Measurements from ENCODE around the gene FOXF1. TPM values are rescaled to one million over a fixed set of nuclear protein-coding genes. Genes with fewer than 3 reads are reported as not detected.

FOXF1 gene
- total RNA-seq, 1 experiment from 2014 or later, result not detected

- Histone ChIP-seq H3K27ac (ENCODE audit: low read length) (no peak overlapping the region), H2AFZ (ENCODE audit: low read length) (no peak overlapping the region), H4K20me1 (ENCODE audit: low read length) (no peaks in the 10 kb centered on the region), H3K27me3 (ENCODE audit: low read length) (0 out of 2 replicates have a peak, but pooled peaks cover 12% of the 10 kb centered on the region), H3K36me3 (ENCODE audit: low read depth, low read length) (no peaks in the 10 kb centered on the region), H3K4me3 (ENCODE audit: low read length) (no peak overlapping the region), H3K9me3 (ENCODE audit: low read length) (no peaks in the 10 kb centered on the region), H3K4me1 (ENCODE audit: insufficient read depth, low read length) (0 out of 2 replicates have a peak, but pooled peaks cover 6% of the 10 kb centered on the region), H3K4me2 (ENCODE audit: low read length) (no peak overlapping the region), H3F3A (ENCODE audit: low read length, unreplicated experiment) (no peaks in the 10 kb centered on the region), H3K79me2 (ENCODE audit: low read length) (no peaks in the 10 kb centered on the region), H3K9me2 (replicated peaks; ENCODE audit: low read length) (no peaks in the 10 kb centered on the region), H3K9ac (ENCODE audit: low read length) (no peak overlapping the region)
- DNase-seq, result no peak
- intact Hi-C loops (cut with micrococcal nuclease), result no loop called here
- no peak for TF ChIP-seq EZH2 (IDR thresholded peaks at IDR 0.05; ENCODE audit: low read length, unreplicated experiment)
- no peak for TF ChIP-seq CTCF (conservative IDR thresholded peaks at IDR 0.05; ENCODE audit: low read depth, low read length)
- no peak for TF ChIP-seq EZH2phosphoT487 (IDR thresholded peaks at IDR 0.05; ENCODE audit: borderline replicate concordance, low read length)
- POLR2A ChIA-PET (ENCODE audit: unreplicated experiment), result no interaction called here
- no TSS peak for BruUV-seq (replicated peaks)
- no peak for ATAC-seq
- CTCF ChIA-PET, result interaction anchor here (0.6 kb wide), 1 partner anchor 538 kb away, joined by 3 read pairs; no protein-coding TSS in a partner anchor
Observed at GRCh38 chr16:86523166-86523740, 12.9 kb downstream of the FOXF1 start.

- ATAC-seq, result no peak
- Histone ChIP-seq H3K4me2 (ENCODE audit: low read length) (no peak overlapping the region), H3K4me1 (ENCODE audit: insufficient read depth, low read length) (0 out of 2 replicates have a peak, but pooled peaks cover 6% of the 10 kb centered on the region), H4K20me1 (ENCODE audit: low read length) (no peaks in the 10 kb centered on the region), H3K36me3 (ENCODE audit: low read depth, low read length) (no peaks in the 10 kb centered on the region), H2AFZ (ENCODE audit: low read length) (no peak overlapping the region), H3K27me3 (ENCODE audit: low read length) (0 out of 2 replicates have a peak, but pooled peaks cover 12% of the 10 kb centered on the region), H3F3A (ENCODE audit: low read length, unreplicated experiment) (no peaks in the 10 kb centered on the region), H3K9me3 (ENCODE audit: low read length) (no peaks in the 10 kb centered on the region), H3K9ac (ENCODE audit: low read length) (no peak overlapping the region), H3K4me3 (ENCODE audit: low read length) (no peak overlapping the region), H3K9me2 (replicated peaks; ENCODE audit: low read length) (no peaks in the 10 kb centered on the region), H3K27ac (ENCODE audit: low read length) (no peak overlapping the region), H3K79me2 (ENCODE audit: low read length) (no peaks in the 10 kb centered on the region)
- intact Hi-C loops (cut with micrococcal nuclease), result no loop called here
- BruUV-seq (replicated peaks), result no TSS peak
- CTCF ChIA-PET, result no interaction called here
- no peak for TF ChIP-seq CTCF (conservative IDR thresholded peaks at IDR 0.05; ENCODE audit: low read depth, low read length)
- no peak for TF ChIP-seq EZH2phosphoT487 (IDR thresholded peaks at IDR 0.05; ENCODE audit: borderline replicate concordance, low read length)
- TF ChIP-seq EZH2 (IDR thresholded peaks at IDR 0.05; ENCODE audit: low read length, unreplicated experiment), result no peak
- DNase-seq, result no peak
- POLR2A ChIA-PET (ENCODE audit: unreplicated experiment), result no interaction called here
Observed at GRCh38 chr16:86524029-86524428, 13.7 kb downstream of the FOXF1 start.

- no peak for DNase-seq
- Histone ChIP-seq H3F3A (ENCODE audit: low read length, unreplicated experiment) (no peaks in the 10 kb centered on the region), H3K27ac (ENCODE audit: low read length) (no peak overlapping the region), H4K20me1 (ENCODE audit: low read length) (no peaks in the 10 kb centered on the region), H3K9me2 (replicated peaks; ENCODE audit: low read length) (no peaks in the 10 kb centered on the region), H3K27me3 (ENCODE audit: low read length) (0 out of 2 replicates have a peak, but pooled peaks cover 11% of the 10 kb centered on the region), H3K79me2 (ENCODE audit: low read length) (no peaks in the 10 kb centered on the region), H3K4me2 (ENCODE audit: low read length) (no peak overlapping the region), H3K4me1 (ENCODE audit: insufficient read depth, low read length) (no peaks in the 10 kb centered on the region), H2AFZ (ENCODE audit: low read length) (no peak overlapping the region), H3K4me3 (ENCODE audit: low read length) (no peak overlapping the region), H3K9me3 (ENCODE audit: low read length) (no peaks in the 10 kb centered on the region), H3K36me3 (ENCODE audit: low read depth, low read length) (no peaks in the 10 kb centered on the region), H3K9ac (ENCODE audit: low read length) (no peak overlapping the region)
- intact Hi-C loops (cut with micrococcal nuclease), result no loop called here
- ChIA-PET POLR2A (ENCODE audit: unreplicated experiment) (no interaction called here), CTCF (no interaction called here)
- TF ChIP-seq EZH2phosphoT487 (IDR thresholded peaks at IDR 0.05; ENCODE audit: borderline replicate concordance, low read length) (no peak), EZH2 (IDR thresholded peaks at IDR 0.05; ENCODE audit: low read length, unreplicated experiment) (no peak), CTCF (conservative IDR thresholded peaks at IDR 0.05; ENCODE audit: low read depth, low read length) (no peak)
- BruUV-seq (replicated peaks), result no TSS peak
- ATAC-seq, result no peak
Observed at GRCh38 chr16:86525696-86526095, 15.4 kb downstream of the FOXF1 start.
